ENCODE data around the gene RERE.

DNA sequence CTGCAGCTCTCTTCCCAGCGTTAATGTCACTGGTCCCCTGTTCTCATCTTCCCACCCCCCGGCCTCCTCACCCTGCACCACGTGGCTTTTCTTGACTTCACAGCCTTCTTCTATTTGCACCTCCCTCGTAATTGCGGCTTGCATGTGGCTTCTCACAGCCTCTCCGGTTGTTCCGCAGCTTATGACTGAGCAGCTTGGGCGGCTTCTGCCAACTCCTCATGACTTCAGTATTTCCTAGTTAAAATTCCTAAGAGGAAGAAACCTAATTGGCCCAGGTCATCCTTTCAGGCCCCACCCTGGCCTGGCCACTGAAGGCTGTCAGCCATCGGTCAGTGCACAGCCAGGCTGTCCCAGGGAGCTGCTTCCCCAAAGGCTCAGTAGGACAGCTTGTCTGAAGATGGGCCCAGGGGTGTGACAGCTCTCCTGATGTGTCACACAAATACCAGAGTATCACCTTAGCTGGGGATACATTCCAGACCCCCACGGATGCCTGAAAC, 8.6 kb upstream of the RERE start:
- TF ChIP-seq EZH2 (IDR thresholded peaks at IDR 0.05; ENCODE audit: borderline replicate concordance, low read depth, low read length, severe bottlenecking): no peak
- TF ChIP-seq, protein P1, sequence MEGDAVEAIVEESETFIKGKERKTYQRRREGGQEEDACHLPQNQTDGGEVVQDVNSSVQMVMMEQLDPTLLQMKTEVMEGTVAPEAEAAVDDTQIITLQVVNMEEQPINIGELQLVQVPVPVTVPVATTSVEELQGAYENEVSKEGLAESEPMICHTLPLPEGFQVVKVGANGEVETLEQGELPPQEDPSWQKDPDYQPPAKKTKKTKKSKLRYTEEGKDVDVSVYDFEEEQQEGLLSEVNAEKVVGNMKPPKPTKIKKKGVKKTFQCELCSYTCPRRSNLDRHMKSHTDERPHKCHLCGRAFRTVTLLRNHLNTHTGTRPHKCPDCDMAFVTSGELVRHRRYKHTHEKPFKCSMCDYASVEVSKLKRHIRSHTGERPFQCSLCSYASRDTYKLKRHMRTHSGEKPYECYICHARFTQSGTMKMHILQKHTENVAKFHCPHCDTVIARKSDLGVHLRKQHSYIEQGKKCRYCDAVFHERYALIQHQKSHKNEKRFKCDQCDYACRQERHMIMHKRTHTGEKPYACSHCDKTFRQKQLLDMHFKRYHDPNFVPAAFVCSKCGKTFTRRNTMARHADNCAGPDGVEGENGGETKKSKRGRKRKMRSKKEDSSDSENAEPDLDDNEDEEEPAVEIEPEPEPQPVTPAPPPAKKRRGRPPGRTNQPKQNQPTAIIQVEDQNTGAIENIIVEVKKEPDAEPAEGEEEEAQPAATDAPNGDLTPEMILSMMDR (IDR thresholded peaks at IDR 0.05; ENCODE audit: borderline replicate concordance, extremely low read depth, low read length, poor library complexity, severe bottlenecking): no peak
